RWPE1 (cell line): ENCODE data around the gene ADGRB2.

ENCODE experiments used
- CTCF ChIA-PET: fragments of 350-600 bp; sonication (Branson Sonifier 250); formaldehyde crosslinking; extraction: SDS; loops from one replicate; lab custom pipeline; 2021; lab: Yijun Ruan, JAX
- POLR2A ChIA-PET: fragments of 400-600 bp; formaldehyde crosslinking; extraction: SDS; loops from one replicate; lab custom pipeline; 2020; ENCODE audit warnings: antibody characterized with exemption; ENCODE audit not compliant: low non-redundant PET; lab: Yijun Ruan, JAX
- DNase-seq: peaks from one replicate; pipeline ENCODE4 v3.0.0; 2012; ENCODE audit warnings: low spot score
- H3K27ac ChIP-seq: fragments of 450-650 bp; 2 replicates; pipeline ENCODE4 v1.5.1; 2017
- CTCF ChIP-seq: fragments of 450-650 bp; conservative IDR thresholded peaks from 2 replicates; pipeline ENCODE4 v1.5.1; 2017; ENCODE audit warnings: low read depth, mild to moderate bottlenecking

The ADGRB2 gene

GRCh38 chr1:31705080-31705866 lies 58.9 kb downstream of the ADGRB2 start:
- ChIA-PET POLR2A (no interaction called here), CTCF (interaction anchor here (0.6 to 3.2 kb wide), 12 partner anchors 10 to 292 kb away, joined by 3 to 23 read pairs (median 4); partner anchors contain the start of gene HCRTR1)
- peak; percentile 59 for TF ChIP-seq CTCF
- peak; percentile 58 for DNase-seq
- peak overlapping the region; percentile 99 for H3K27ac ChIP-seq

- peak overlapping the region; percentile 99 for H3K27ac ChIP-seq
- ChIA-PET POLR2A (no interaction called here), CTCF (interaction anchor here (0.7 to 3.2 kb wide), 9 partner anchors 9 to 280 kb away, joined by 3 to 23 read pairs (median 4); partner anchors contain the start of gene HCRTR1)
- no peak for DNase-seq
- no peak for TF ChIP-seq CTCF
These were observed 59.7 kb downstream of the ADGRB2 start for GRCh38 chr1:31704271-31705079.

GRCh38 chr1:31703431-31704270 lies 60.5 kb downstream of the ADGRB2 start, which contains the start of gene COL16A1:
COL16A1 (minus strand) TSS chr1:31704017; CDS start chr1:31702193, 1,824 bp downstream.
- peak within 1 kb of the TSS; percentile 99 for H3K27ac ChIP-seq
- DNase-seq, result peak; percentile 72
- CTCF ChIA-PET, result interaction anchor here (0.6 to 3.2 kb wide), 5 partner anchors 8 to 46 kb away, joined by 3 to 23 read pairs (median 9); no protein-coding TSS in a partner anchor
- POLR2A ChIA-PET, result no interaction called here
- TF ChIP-seq CTCF, result no peak

- H3K27ac ChIP-seq, result peak overlapping the region; percentile 99
- ChIA-PET POLR2A (no interaction called here), CTCF (interaction anchor here (0.7 to 3.2 kb wide), 2 partner anchors 13 to 24 kb away, joined by 3 to 23 read pairs; no protein-coding TSS in a partner anchor)
- no peak for DNase-seq
- TF ChIP-seq CTCF, result no peak
These were observed 61.2 kb downstream of the ADGRB2 start for GRCh38 chr1:31702836-31703404.

- peak; percentile 95 for DNase-seq
- POLR2A ChIA-PET, result no interaction called here
- CTCF ChIA-PET, result interaction anchor here (1.0 kb wide), 2 partner anchors 14 to 152 kb away, joined by 3 to 6 read pairs; no protein-coding TSS in a partner anchor
- TF ChIP-seq CTCF, result no peak
- H3K27ac ChIP-seq, result peak overlapping the region; percentile 99
These were observed 62.9 kb downstream of the ADGRB2 start for GRCh38 chr1:31701091-31701736.
